Subcutaneous abdominal adipose tissue (tissue), 5 donors: ENCODE measurements around the gene HSBP1.

Experiments used
- H3K27ac ChIP-seq: one replicate; pipeline ENCODE4 v1.7.0; 2013; ENCODE audit warnings: low read depth, mild to moderate bottlenecking, inconsistent platforms, low read length, moderate library complexity
- H3K27me3 ChIP-seq, 5 donors: one replicate each; pipeline ENCODE4 v1.7.0; 2013; ENCODE audit warnings: low read length in 5 of 5, inconsistent platforms in 1 of 5; ENCODE audit not compliant: control insufficient read depth in 5 of 5, insufficient read depth in 4 of 5
- H3K36me3 ChIP-seq, 5 donors: one replicate each; pipeline ENCODE4 v1.7.0; 2013; ENCODE audit warnings: low read length in 5 of 5; ENCODE audit not compliant: control insufficient read depth in 5 of 5, insufficient read depth in 5 of 5
- H3K4me1 ChIP-seq, 5 donors: one replicate each; pipeline ENCODE4 v1.7.0; 2013; ENCODE audit warnings: low read length in 5 of 5, mild to moderate bottlenecking in 3 of 5, moderate library complexity in 1 of 5; ENCODE audit not compliant: control insufficient read depth in 5 of 5, insufficient read depth in 5 of 5
- H3K4me3 ChIP-seq, 5 donors: one replicate each; pipeline ENCODE4 v1.7.0; 2013; ENCODE audit warnings: low read length in 5 of 5, low read depth in 1 of 5
- H3K9ac ChIP-seq, 5 donors: one replicate each; pipeline ENCODE4 v1.7.0; 2013; ENCODE audit warnings: low read length in 5 of 5, mild to moderate bottlenecking in 4 of 5, moderate library complexity in 3 of 5
- H3K9me3 ChIP-seq, 5 donors: one replicate each; pipeline ENCODE4 v1.7.0; 2013; ENCODE audit warnings: low read length in 5 of 5; ENCODE audit not compliant: control insufficient read depth in 5 of 5
- donor health status: healthy.
- donor health status: healthy.
- donor health status: healthy.
- donor health status: healthy.
- donor health status: healthy.

Gene HSBP1

GRCh38 chr16:83807710-83808572 is at the start of gene HSBP1:
HSBP1 (plus strand) TSS chr16:83807978; CDS start chr16:83808077, 99 bp downstream.
- H3K9me3 ChIP-seq: no peaks in the 10 kb centered on the region
- peaks cover 6 to 33% (median 21%) of the 10 kb centered on the region in 5 donors for H3K4me1 ChIP-seq
- peak within 1 kb of the TSS; percentile 82 for H3K27ac ChIP-seq
- peaks cover 7 to 20% (median 11%) of the 10 kb centered on the region in 5 donors for H3K36me3 ChIP-seq
- H3K27me3 ChIP-seq: no peaks in the 10 kb centered on the region
- peak within 1 kb of the TSS; percentile 86 to 94 (median 92) for H3K4me3 ChIP-seq
- peak within 1 kb of the TSS; percentile 71 to 94 (median 87) for H3K9ac ChIP-seq

DNA sequence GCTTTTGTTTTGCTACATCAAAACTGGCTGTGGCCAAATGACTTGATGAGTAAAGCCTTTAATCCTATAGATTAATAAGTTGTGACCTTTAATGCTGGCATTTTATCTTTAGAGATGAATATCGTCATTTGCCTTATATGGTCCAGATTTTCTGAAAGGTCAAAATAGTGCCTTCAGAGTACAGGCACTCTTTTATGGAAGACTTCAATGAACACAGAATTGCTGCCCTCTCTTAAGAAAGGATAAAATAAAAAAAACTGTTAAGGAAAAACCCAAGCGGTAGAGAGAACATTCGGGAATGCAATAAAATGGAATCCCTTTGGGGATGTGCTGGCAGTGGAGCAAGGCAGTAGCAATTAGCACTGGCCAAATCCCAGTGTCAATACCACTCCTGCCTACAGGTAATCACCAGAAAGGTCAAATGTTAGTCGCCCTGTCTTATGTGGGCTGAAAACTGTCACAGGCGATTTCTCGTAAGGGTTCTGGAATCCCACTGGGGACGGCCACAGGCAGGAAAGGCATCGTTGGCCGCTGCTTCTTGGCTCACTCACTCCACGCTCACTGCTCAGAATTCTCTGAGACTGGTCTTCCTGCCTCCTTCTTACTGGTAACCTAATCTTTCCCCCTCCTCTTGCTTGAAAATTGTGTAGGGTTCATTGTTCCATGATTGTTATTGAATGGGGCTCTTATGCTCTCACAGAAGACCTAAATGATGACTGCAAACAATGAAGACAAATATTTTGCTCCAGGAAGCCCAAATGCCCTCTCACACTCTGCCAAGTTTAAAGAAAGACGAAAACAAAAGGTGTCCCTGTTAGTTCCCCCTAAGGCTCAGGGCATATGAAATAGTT is 45.4 kb upstream of the HSBP1 start:
- Histone ChIP-seq H3K4me3 (no peak overlapping the region), H3K27ac (no peak overlapping the region), H3K4me1 (no peaks in the 10 kb centered on the region), H3K27me3 (no peaks in the 10 kb centered on the region), H3K9ac (no peak overlapping the region), H3K36me3 (no peaks in the 10 kb centered on the region), H3K9me3 (peaks cover 0 to 10% (median 2%) of the 10 kb centered on the region in 5 donors)

GRCh38 chr16:83762992-83763358 is 44.8 kb upstream of the HSBP1 start:
- H3K4me1 ChIP-seq: no peaks in the 10 kb centered on the region
- H3K9me3 ChIP-seq: peaks cover 0 to 10% (median 2%) of the 10 kb centered on the region in 5 donors
- H3K27me3 ChIP-seq: no peaks in the 10 kb centered on the region
- H3K9ac ChIP-seq: no peak overlapping the region
- no peak overlapping the region for H3K27ac ChIP-seq
- no peaks in the 10 kb centered on the region for H3K36me3 ChIP-seq
- no peak overlapping the region for H3K4me3 ChIP-seq

DNA sequence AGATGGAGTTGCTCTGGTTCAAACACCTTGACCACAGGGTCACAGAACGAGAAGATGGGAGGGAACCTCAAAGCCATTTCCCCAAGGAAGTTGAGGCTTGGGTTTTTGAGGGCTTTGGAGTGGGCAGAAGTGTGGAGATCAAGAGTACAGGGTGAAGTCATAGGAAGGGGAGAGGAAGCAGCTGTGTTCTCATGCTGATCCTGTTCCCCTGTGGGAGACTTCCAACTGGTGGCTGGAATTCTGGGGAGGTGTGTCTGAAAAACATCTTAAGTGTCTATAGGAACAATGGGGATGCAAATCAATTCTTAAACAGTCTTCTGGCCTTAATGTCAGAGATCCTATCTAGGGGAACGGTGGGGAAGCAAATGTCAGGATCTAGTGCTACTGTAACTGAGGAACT is 38.8 kb upstream of the HSBP1 start:
- Histone ChIP-seq H3K4me1 (peaks cover 0 to 24% (median 12%) of the 10 kb centered on the region in 5 donors), H3K36me3 (no peaks in the 10 kb centered on the region), H3K9me3 (no peaks in the 10 kb centered on the region), H3K9ac (no peak overlapping the region), H3K27me3 (no peaks in the 10 kb centered on the region), H3K27ac (no peak overlapping the region), H3K4me3 (no peak overlapping the region)

- no peaks in the 10 kb centered on the region for H3K27me3 ChIP-seq
- peaks cover 0 to 24% (median 12%) of the 10 kb centered on the region in 5 donors for H3K4me1 ChIP-seq
- H3K9ac ChIP-seq: no peak overlapping the region
- H3K4me3 ChIP-seq: no peak overlapping the region
- H3K9me3 ChIP-seq: no peaks in the 10 kb centered on the region
- no peaks in the 10 kb centered on the region for H3K36me3 ChIP-seq
- no peak overlapping the region for H3K27ac ChIP-seq
Measured at GRCh38 chr16:83769397-83770008, 38.3 kb upstream of the HSBP1 start.

GRCh38 chr16:83771306-83771942 is 36.4 kb upstream of the HSBP1 start:
- no peak overlapping the region for H3K27ac ChIP-seq
- no peak overlapping the region for H3K9ac ChIP-seq
- H3K4me1 ChIP-seq: peaks cover 0 to 24% (median 12%) of the 10 kb centered on the region in 5 donors
- no peaks in the 10 kb centered on the region for H3K27me3 ChIP-seq
- H3K9me3 ChIP-seq: no peaks in the 10 kb centered on the region
- no peaks in the 10 kb centered on the region for H3K36me3 ChIP-seq
- no peak overlapping the region for H3K4me3 ChIP-seq

- no peak overlapping the region for H3K4me3 ChIP-seq
- no peaks in the 10 kb centered on the region for H3K36me3 ChIP-seq
- H3K27ac ChIP-seq: no peak overlapping the region
Measured at GRCh38 chr16:83772806-83773205, 35.0 kb upstream of the HSBP1 start.

GRCh38 chr16:83774066-83774465 is 33.7 kb upstream of the HSBP1 start:
- H3K9ac ChIP-seq: no peak overlapping the region
- H3K27me3 ChIP-seq: no peaks in the 10 kb centered on the region
- H3K9me3 ChIP-seq: no peaks in the 10 kb centered on the region
- no peaks in the 10 kb centered on the region for H3K36me3 ChIP-seq
- no peak overlapping the region for H3K27ac ChIP-seq
- H3K4me1 ChIP-seq: peaks cover 0 to 20% (median 12%) of the 10 kb centered on the region in 5 donors
- H3K4me3 ChIP-seq: no peak overlapping the region

More at GRCh38 chr16:83772806-83773205, 35.0 kb upstream of the HSBP1 start:
- Histone ChIP-seq H3K9me3 (no peaks in the 10 kb centered on the region), H3K27me3 (no peaks in the 10 kb centered on the region), H3K4me1 (peaks cover 0 to 24% (median 12%) of the 10 kb centered on the region in 5 donors), H3K9ac (no peak overlapping the region)

DNA sequence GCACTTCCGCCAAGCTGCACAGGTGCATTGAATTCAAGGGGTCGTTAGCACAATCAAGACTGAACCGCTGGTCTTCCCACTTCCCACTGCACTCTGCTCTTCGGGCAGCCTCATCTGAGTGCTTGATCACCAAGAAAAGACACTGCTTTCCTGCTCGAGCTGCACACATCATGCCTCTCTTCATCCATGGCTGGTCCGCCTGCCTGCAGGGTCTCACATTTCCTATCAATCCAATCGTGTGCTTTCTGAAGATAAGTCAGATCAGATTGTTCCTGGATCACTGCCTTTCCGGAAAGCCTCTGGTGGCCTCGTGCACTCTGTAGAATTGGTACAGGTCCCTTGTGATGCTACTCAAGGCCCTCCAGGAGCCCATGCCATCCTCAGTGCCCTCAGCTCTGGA is 30.8 kb upstream of the HSBP1 start:
- Histone ChIP-seq H3K4me1 (peaks cover 0 to 17% (median 10%) of the 10 kb centered on the region in 5 donors), H3K27me3 (no peaks in the 10 kb centered on the region), H3K36me3 (no peaks in the 10 kb centered on the region), H3K9ac (no peak overlapping the region), H3K4me3 (no peak overlapping the region), H3K9me3 (no peaks in the 10 kb centered on the region), H3K27ac (no peak overlapping the region)
